IPS-NIHi7 (cell line): Measurements from ENCODE around the gene POLR3H.

Experiments used
- DNase-seq: peaks from one replicate; pipeline ENCODE4 v3.0.0; 2012; ENCODE audit warnings: mixed read lengths; ENCODE audit errors: extremely low spot score

Gene POLR3H

DNA sequence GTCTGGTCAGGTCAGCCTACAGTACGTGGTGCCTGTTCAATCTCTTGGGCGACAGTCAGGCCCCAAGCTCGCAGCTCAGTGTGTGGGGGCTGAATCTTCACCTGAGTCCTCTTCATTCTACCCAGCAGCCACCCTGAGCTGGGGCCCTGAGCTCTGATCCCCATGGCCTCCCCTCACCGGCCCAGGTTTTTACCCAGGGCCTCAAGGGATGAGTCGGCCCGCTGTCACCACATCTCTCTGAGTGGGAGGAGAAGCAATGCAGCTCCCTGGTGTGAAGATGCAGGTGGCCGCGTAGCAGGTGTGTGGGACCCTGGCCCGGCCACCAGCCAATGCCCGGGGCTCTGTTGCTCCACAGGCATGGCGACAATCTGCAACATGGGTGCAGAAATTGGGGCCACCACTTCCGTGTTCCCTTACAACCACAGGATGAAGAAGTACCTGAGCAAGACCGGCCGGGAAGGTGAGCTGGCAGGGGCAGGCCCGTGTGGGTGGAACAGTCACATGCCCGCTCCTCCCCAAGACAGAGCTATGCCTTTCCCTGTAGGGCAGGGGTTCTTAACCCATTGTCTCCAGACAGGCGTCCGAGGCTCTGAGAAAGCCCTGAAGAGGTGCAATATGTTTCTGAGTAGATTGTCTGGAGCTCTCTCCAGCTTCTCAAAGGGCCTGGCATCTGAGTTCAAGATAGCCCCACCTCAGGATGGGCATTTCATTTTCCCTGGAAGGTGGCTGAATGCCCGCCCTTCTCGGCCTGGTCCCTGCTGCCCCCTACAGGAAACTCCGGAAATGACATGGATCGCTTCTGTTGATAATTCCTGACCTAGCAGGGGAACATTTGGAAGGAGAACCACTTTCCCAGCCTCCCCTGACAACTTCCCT, 26.9 kb downstream of the POLR3H start:
- peak; percentile 86 for DNase-seq

- no peak for DNase-seq
Observed at GRCh38 chr22:41516462-41516861, 27.8 kb downstream of the POLR3H start.

- DNase-seq: no peak
Observed at GRCh38 chr22:41513391-41513790, 30.9 kb downstream of the POLR3H start.

DNA sequence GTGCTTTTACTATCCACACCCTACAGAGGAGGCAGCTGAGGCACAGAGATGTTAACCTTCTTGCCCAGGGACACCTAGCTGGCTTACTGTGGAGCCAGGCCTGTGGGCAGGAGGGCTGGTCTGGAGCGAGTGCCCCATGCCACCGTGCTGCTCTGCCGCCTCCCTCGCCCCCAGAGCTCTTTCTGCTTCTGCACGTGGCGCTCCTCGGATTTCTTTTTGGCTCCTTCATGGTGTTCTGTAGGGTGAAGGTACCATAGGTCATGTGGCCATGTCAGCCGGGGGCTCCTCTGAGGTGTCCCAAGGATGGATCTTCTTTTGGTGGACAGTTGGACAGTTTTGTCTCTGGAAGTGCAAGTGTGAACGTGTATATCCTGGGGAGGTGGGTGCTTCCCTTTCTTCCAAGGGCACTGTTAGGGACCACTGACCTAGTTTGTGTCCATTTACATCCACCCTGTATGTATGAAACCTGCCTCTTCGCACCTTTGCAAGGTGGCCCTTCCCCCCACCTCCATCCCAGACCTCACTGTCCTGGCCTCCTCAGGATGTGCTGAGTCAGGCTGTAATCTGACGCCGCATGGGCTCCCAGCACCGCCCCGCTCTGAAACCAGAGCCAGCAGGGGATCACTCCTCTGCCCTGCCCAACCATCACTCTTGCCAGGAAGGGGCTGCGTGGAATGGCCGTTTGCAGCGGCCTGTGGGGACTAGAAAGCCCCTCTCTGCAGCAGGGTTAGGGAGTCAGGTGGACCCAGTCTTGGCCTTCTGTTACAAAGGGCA, 31.7 kb downstream of the POLR3H start:
- peak; percentile 98 for DNase-seq

DNA sequence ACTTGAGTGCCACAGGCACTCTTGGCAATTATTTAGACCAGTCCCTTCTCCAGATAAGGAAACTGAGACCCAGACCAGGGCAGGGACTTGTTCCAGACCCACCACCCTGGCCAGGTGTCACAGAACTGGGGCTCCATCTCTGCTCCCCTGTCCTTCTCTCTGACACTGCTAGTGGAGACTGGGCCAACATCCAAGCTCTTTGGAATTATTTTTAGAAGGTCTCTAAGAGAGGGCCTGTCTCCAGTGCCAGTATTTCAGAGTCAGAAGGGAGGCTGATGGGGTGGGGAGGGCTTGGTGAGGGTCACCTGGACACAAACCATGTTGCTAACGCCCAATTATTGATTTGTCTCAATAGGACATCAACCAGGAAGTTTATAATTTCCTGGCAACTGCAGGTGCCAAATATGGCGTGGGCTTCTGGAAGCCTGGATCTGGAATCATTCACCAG, 32.7 kb downstream of the POLR3H start:
- DNase-seq: no peak

GRCh38 chr22:41508770-41509170, 35.5 kb downstream of the POLR3H start:
- no peak for DNase-seq

DNA sequence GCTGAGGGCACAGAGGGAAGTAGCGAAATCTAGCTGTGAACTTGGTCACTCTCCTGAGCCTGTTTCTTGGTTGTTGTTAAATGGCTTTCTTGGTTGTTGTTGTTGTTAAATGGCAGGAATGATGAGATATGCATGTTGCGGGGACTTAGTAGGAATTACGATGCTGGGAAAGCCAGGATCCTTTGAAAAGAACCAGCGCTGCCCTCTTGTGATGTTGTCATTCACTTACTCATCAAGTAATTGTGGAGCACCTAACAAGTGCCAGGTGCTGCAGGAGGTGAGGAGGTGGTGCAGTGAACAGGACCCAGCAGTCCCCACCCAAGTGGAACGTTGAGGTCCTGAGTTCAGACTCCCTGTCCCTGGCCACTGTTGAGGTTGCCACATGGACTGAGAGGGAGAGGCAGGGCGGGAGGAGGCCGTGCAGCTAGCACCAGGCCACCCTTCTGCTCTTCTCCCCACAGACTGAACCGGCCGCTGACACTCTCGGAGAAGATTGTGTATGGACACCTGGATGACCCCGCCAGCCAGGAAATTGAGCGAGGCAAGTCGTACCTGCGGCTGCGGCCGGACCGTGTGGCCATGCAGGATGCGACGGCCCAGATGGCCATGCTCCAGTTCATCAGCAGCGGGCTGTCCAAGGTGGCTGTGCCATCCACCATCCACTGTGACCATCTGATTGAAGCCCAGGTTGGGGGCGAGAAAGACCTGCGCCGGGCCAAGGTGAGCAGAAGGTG, 36.8 kb downstream of the POLR3H start:
- DNase-seq: no peak

DNA sequence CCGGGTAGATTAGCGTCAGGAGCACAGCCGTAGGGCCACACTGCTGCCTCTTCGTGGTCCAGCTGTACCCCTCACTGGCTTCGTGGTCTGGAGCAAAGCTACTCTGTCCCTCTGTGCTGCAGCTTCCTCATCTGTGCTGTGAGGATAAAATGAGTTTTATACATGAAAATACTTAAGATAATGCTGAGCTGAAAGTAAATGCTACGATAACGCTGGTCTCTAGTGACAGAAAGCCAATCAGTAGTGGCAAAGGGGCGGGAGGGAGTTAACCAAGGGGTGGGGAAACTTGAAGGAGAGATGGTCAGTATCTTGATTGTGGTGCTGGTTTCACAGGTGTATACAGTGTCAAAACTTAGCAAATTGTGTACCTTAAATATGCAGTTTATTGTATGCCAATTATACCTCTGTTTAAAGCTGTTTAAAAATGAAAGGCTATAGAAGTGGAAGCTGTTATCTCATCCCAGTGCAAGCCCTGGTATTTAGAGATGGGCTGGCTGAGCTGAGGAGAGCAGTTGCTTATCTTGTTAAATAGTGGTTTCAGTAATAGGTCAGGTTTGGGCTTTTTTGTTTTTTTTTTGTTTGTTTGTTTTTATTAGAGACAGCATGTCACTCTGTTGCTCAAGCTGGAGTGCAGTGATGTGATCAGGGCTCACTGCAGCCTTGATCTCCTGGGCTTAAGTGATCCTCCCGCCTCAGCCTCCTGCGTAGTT, 38.6 kb downstream of the POLR3H start:
- DNase-seq: no peak

- DNase-seq: no peak
Observed at GRCh38 chr22:41504816-41505215, 39.5 kb downstream of the POLR3H start.

DNA sequence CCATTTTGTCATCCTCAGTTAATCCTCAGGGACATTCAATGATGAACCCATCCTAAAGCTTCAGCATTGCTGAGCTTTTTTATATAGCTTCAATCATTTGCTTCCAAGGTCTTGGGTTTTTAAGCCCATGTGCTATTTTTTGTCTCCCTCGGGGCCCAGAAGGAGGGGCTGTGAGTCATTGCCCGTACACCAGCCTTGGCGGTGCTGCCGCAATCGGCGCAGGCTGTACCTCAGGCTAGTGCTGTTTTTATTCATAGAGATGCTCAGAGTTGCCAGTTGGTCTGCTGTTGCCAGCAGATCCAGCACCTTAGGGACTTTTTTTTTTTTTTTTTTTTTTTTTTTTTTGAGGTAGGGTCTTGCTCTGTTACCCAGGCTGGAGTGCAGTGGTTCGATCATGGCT, 39.9 kb downstream of the POLR3H start:
- DNase-seq: no peak

DNA sequence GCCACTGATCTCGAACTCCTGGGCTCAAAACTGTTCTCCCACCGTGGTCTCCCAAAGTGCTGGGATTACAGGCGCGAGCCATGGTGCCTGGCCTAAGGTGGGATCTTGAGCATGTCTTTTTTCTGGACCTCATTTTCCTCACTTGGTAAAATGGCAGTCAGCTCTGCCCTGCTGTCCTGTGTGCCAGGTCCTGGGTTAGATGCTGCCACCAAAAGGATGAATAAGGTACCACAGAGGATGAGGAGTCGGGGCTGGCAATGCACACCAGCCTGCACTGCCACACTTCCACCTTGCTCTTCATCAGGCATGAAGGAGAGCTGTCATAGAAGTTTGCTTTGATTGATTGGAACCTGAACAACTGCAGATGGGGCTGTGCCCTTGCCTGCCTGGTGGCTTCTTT, 43.1 kb downstream of the POLR3H start:
- peak; percentile 57 for DNase-seq

GRCh38 chr22:41500303-41500702, 44.0 kb downstream of the POLR3H start:
- DNase-seq: no peak

- no peak for DNase-seq
Observed at GRCh38 chr22:41499624-41500280, 44.5 kb downstream of the POLR3H start.

DNA sequence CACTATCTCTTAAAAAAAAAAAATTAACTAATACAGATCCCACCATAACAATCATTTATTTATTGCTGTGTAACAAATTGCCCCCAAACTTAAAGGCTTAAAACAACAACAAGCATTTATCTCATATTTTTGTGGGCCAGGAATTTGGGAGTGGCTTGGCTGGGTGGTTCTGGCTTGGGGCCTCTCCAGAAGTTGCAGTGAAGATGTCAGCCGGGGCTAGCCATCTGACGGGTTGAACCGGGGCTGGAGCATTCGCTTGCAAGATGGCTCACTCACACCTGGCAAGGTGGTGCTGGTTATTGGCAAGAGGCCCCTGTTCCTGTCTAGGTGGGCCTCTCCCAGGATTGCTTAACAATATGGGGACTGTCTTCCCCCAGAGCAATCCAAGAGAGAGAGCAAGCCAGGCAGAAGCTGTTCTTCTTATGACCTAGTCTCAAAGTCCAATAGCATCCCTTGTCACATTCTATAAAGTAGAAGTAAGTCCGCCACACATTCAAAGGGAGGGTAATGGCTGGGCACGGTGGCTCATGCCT, 45.9 kb downstream of the POLR3H start:
- DNase-seq: no peak

GRCh38 chr22:41491374-41492100, 52.7 kb downstream of the POLR3H start:
- DNase-seq: no peak

- DNase-seq: no peak
Observed at GRCh38 chr22:41488596-41489385, 55.5 kb downstream of the POLR3H start.

DNA sequence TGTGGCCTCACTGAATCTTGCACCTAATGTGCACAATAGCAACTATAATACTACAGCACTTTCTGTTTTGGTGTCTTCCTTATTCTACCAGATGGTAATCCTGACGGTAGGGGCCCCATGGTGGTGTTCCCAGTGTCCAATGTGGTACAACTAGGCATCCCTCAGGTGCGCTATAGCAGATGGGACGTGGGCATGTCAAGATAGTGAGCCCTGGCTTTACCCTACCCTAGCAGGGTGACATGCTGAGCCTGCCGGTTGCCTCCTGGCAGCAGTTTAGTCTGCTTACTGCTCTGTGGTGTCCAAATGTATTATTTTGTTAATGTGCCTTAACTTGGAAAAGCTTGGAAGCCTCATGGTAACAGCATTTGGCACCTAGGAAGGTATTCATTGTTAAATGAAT, 56.2 kb downstream of the POLR3H start:
- no peak for DNase-seq

- no peak for DNase-seq
Observed at GRCh38 chr22:41487037-41487935, 57.0 kb downstream of the POLR3H start.
